ENCODE results near the gene CPSF7. TPM values are rescaled to one million over a fixed set of nuclear protein-coding genes. Genes with fewer than 3 reads are reported as not detected.
A peak's percentile ranks its signal among the peaks of the same experiment; 100 is the strongest.

The CPSF7 gene
- total and polyA plus RNA-seq, 5 donors = 26.0 to 49.2 (median 42.2) TPM

DNA sequence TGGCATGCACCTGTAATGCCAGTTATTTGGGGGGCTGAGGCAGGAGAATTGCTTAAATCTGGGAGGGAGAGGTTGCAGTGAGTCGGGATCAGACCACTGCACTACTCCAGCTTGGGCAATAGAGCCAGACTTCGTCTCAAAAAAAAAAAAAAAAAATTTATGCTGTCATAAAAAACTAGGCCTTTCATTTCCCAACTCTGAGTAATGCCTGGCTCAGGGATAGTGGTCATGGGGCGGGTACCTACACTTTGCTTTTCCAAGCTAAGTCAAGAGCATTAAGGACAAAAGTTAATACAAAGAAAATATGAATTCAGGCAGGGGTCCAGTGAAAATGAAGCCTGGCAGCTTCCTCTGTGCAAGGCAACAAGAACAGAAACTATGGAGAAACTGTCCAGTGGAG lies 16.3 kb downstream of the CPSF7 start:
- no peak for DNase-seq
- no peak for ATAC-seq
- Histone ChIP-seq H3K27me3 (ENCODE audit: control insufficient read depth, insufficient read depth) (no peaks in the 10 kb centered on the region), H3K4me1 (ENCODE audit: control insufficient read depth, insufficient read depth, low read length) (peaks cover 4% of the 10 kb centered on the region), H3K9me3 (ENCODE audit: control insufficient read depth, low read length) (no peaks in the 10 kb centered on the region), H3K4me3 (ENCODE audit: low read length) (no peak overlapping the region), H3K27ac (ENCODE audit: low read length) (no peak overlapping the region)
- 75% methylated on average over 3 of the region's 3 CpGs for WGBS
- intact Hi-C loops (cut with DNase I) = no loop called here

DNA sequence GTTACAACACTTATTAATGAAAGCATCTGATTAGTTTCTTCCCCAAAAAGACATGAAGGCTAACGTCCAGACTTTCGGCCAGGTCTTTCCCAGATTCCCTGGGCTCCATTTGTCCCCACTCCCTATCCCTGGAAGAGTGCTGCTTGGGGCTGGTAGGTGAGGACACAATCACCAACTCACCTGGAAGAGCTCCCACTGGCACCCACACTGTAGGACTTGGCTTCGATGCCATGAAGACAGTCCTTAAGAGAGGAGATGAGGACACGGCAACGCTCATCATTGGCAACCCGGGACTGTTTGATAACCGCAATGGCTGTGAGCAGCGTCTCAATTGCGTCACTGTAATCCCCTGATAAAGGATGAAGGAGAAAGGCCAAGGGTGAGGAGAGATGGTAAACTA lies 18.2 kb downstream of the CPSF7 start:
- DNase-seq (no peak), ATAC-seq (no peak)
- no peaks in the 10 kb centered on the region for H3K9me3 ChIP-seq (ENCODE audit: control insufficient read depth, low read length)
- H3K4me1 ChIP-seq (ENCODE audit: control insufficient read depth, insufficient read depth, low read length) = no peaks in the 10 kb centered on the region
- no peak overlapping the region for H3K27ac ChIP-seq (ENCODE audit: low read length)
- intact Hi-C loops (cut with DNase I) = no loop called here
- H3K4me3 ChIP-seq (ENCODE audit: low read length) = no peak overlapping the region
- 71% methylated on average over 9 of the region's 9 CpGs for WGBS
- H3K27me3 ChIP-seq (ENCODE audit: control insufficient read depth, insufficient read depth) = no peaks in the 10 kb centered on the region

DNA sequence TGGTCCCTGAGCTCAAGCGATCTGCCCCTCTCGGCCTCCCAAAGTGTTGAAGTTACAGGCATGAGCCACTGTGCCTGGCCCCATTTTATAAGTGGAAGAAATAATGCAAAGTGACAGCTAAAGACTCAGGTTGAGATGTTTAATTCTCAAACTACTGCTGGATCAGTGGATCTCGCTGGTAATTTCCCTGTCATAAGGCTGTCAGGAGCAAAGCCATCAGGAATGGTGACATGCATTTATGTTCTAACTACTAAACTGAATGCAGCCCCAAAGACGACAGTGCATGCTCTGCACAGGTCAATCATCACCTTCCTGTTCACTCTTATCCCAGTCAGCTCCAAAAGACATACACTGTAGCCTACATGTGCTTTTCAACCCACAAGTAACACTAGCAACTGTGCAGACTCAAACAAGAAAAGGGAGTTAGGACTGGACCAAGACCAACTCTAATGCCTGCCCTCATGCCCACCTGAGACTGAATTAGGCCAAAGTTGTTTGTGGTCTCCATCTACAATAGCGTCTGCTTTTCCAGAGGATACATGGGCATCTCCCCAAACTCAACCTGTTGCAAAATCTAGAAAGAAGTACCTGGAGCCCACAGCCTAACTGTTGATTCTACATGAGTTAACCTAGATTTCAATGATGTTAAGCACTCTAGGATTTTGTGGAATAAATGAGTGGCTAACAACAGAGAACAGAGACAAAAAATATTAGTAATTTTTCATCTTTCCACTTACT lies 22.6 kb downstream of the CPSF7 start:
- ATAC-seq (no peak), DNase-seq (no peak)
- H3K4me1 ChIP-seq (ENCODE audit: control insufficient read depth, insufficient read depth, low read length) = peaks cover 2% of the 10 kb centered on the region
- 93% methylated on average over 5 of the region's 5 CpGs for WGBS
- intact Hi-C loops (cut with DNase I) = no loop called here
- no peak overlapping the region for H3K27ac ChIP-seq (ENCODE audit: low read length)
- no peak overlapping the region for H3K4me3 ChIP-seq (ENCODE audit: low read length)
- no peaks in the 10 kb centered on the region for H3K9me3 ChIP-seq (ENCODE audit: control insufficient read depth, low read length)
- no peaks in the 10 kb centered on the region for H3K27me3 ChIP-seq (ENCODE audit: control insufficient read depth, insufficient read depth)

DNA sequence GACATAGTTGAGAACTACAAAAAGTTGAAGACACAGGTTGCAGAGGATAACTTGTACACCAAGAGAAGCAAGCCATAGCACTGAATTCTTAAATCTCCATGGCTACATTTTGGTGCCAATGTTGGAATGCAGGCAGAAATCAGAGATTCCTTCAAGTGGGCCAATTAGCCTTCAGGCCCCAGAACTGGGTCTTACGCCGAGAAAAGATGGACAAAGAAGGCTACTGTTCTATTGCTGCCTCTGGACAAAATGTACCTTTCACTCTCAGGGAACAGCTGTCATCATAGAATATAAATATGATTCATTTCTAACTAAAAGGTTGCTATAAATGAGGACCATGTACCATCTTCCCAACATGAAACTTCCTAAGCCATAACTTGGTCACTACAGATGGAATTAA lies 23.7 kb downstream of the CPSF7 start:
- intact Hi-C loops (cut with DNase I) = no loop called here

DNA sequence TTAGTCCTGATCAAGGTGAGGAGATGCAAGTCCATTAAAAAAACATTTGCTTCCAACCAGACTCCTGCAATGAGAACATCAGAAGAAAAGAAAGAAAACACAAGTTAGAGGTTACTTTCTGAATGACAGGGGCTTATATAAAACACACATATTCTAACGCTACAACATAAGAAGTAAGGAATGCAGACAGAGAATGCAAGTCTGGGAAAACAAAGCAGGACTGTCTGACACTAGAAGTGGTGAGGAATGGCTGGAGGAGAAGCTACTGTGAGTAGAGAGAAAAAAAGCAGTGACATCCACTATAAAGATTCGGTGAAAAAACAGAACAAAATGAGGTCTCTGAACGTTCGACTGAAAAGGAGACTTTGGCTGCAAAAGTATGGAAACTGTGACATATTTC lies 25.1 kb downstream of the CPSF7 start:
- intact Hi-C loops (cut with DNase I) = no loop called here
- Histone ChIP-seq H3K4me3 (ENCODE audit: low read length) (no peak overlapping the region), H3K27me3 (ENCODE audit: control insufficient read depth, insufficient read depth) (no peaks in the 10 kb centered on the region), H3K27ac (ENCODE audit: low read length) (peak overlapping the region; percentile 21), H3K9me3 (ENCODE audit: control insufficient read depth, low read length) (no peaks in the 10 kb centered on the region), H3K4me1 (ENCODE audit: control insufficient read depth, insufficient read depth, low read length) (peaks cover 2% of the 10 kb centered on the region)
- no peak for ATAC-seq
- 74% methylated on average over 4 of the region's 4 CpGs for WGBS
- no peak for DNase-seq

More for the DNA sequence above, 23.7 kb downstream of the CPSF7 start:
- DNase-seq (no peak), ATAC-seq (no peak)
- Histone ChIP-seq H3K27ac (ENCODE audit: low read length) (no peak overlapping the region), H3K9me3 (ENCODE audit: control insufficient read depth, low read length) (no peaks in the 10 kb centered on the region), H3K4me3 (ENCODE audit: low read length) (no peak overlapping the region), H3K4me1 (ENCODE audit: control insufficient read depth, insufficient read depth, low read length) (peaks cover 2% of the 10 kb centered on the region), H3K27me3 (ENCODE audit: control insufficient read depth, insufficient read depth) (no peaks in the 10 kb centered on the region)
- 96% methylated on average over 2 of the region's 2 CpGs for WGBS

DNA sequence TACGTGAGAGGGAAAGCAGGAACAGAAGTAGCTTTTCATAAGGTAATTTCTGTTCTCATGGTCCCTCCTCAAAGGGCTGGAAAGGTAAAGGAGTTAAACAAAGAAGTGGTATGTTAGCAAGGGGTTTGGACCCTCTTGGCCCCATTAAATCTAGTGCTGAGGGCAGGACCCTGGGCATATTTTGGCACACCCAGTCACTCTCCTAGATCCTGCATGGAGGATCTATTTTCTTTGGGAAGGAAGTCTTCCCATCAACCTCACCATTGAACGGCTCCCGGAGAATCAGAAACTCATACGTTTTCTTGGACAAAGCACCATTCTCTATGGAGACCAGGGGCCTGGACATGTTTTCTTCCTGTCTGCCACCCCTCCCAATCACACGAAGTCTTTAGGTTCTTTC lies 25.7 kb downstream of the CPSF7 start:
- Histone ChIP-seq H3K27ac (ENCODE audit: low read length) (peak overlapping the region; percentile 21), H3K4me3 (ENCODE audit: low read length) (no peak overlapping the region), H3K9me3 (ENCODE audit: control insufficient read depth, low read length) (no peaks in the 10 kb centered on the region), H3K27me3 (ENCODE audit: control insufficient read depth, insufficient read depth) (no peaks in the 10 kb centered on the region), H3K4me1 (ENCODE audit: control insufficient read depth, insufficient read depth, low read length) (peaks cover 2% of the 10 kb centered on the region)
- intact Hi-C loops (cut with DNase I) = no loop called here
- WGBS = 56% methylated on average over 5 of the region's 5 CpGs
- DNase-seq (no peak), ATAC-seq (no peak)

DNA sequence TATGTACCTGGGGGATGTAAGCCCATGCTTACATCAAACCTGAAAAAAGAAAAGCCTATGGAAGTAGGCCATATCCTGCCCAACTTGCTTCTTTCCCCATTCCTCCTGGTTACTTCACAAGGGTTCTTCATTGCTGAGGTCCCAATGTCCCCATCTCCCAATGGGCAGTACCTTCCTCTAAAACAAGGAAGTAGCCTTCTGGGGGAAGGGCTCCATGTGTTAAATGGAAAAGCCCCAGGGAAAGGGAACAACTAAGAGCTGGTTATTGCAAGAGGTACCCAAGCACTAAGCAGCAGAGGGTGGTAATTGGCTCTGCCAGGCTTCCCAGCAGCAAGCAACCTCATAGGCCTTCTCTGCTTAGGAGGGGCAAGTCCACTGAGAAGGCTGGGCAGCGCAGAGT lies 26.1 kb downstream of the CPSF7 start:
- Histone ChIP-seq H3K27me3 (ENCODE audit: control insufficient read depth, insufficient read depth) (no peaks in the 10 kb centered on the region), H3K4me1 (ENCODE audit: control insufficient read depth, insufficient read depth, low read length) (peaks cover 2% of the 10 kb centered on the region), H3K9me3 (ENCODE audit: control insufficient read depth, low read length) (no peaks in the 10 kb centered on the region), H3K27ac (ENCODE audit: low read length) (no peak overlapping the region), H3K4me3 (ENCODE audit: low read length) (no peak overlapping the region)
- ATAC-seq (no peak), DNase-seq (no peak)
- WGBS = 98% methylated on average over 1 of the region's 1 CpG
- intact Hi-C loops (cut with DNase I) = no loop called here

DNA sequence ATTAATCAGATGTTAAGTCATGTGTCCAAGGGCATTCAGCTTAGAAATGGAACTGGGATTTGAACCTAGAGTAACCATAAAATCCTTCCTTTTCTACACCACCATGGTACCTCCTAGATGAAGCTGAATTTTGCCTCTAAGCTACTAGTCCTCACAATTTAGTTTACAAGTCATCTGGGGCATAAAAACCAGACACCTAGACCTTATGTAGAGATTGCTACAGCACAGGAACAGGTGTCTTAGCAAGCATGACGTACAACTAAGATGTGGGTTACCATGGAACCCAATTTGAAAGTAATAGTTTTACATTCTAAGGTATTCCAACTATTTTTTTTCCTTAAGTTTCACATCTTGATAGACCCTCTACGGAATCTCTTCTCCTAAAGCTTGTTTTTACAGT lies 28.2 kb downstream of the CPSF7 start:
- H3K9me3 ChIP-seq (ENCODE audit: control insufficient read depth, low read length) = no peaks in the 10 kb centered on the region
- ATAC-seq = no peak
- WGBS = 91% methylated on average over 2 of the region's 2 CpGs
- no peak overlapping the region for H3K4me3 ChIP-seq (ENCODE audit: low read length)
- no peak for DNase-seq
- H3K27me3 ChIP-seq (ENCODE audit: control insufficient read depth, insufficient read depth) = no peaks in the 10 kb centered on the region
- H3K27ac ChIP-seq (ENCODE audit: low read length) = no peak overlapping the region
- intact Hi-C loops (cut with DNase I) = no loop called here
- peaks cover 2% of the 10 kb centered on the region for H3K4me1 ChIP-seq (ENCODE audit: control insufficient read depth, insufficient read depth, low read length)

DNA sequence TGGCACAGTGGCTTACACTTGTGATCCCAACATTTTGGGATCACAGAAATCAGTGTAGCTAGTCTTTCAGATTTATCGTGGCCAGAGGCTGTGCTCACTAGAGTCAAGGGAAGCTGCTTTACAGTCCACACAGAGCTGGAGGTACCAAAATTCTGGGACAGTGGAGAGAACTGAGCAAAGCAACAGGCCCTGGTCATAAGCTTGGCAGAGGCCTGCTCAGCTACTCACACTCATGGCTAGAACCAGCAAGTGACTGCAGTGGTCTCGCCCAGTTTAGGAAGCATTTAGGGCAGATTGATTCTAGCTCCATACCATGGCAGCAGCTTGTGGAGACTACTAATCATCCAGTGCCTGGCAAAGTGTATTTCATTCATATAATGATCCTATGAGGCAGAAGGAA lies 28.6 kb downstream of the CPSF7 start:
- peak in 1 of 2 donors; percentile 18 for ATAC-seq
- Histone ChIP-seq H3K27me3 (ENCODE audit: control insufficient read depth, insufficient read depth) (no peaks in the 10 kb centered on the region), H3K27ac (ENCODE audit: low read length) (no peak overlapping the region), H3K4me1 (ENCODE audit: control insufficient read depth, insufficient read depth, low read length) (peaks cover 2% of the 10 kb centered on the region), H3K4me3 (ENCODE audit: low read length) (no peak overlapping the region), H3K9me3 (ENCODE audit: control insufficient read depth, low read length) (no peaks in the 10 kb centered on the region)
- no peak for DNase-seq
- intact Hi-C loops (cut with DNase I) = no loop called here
- WGBS = 90% methylated on average over 2 of the region's 2 CpGs

DNA sequence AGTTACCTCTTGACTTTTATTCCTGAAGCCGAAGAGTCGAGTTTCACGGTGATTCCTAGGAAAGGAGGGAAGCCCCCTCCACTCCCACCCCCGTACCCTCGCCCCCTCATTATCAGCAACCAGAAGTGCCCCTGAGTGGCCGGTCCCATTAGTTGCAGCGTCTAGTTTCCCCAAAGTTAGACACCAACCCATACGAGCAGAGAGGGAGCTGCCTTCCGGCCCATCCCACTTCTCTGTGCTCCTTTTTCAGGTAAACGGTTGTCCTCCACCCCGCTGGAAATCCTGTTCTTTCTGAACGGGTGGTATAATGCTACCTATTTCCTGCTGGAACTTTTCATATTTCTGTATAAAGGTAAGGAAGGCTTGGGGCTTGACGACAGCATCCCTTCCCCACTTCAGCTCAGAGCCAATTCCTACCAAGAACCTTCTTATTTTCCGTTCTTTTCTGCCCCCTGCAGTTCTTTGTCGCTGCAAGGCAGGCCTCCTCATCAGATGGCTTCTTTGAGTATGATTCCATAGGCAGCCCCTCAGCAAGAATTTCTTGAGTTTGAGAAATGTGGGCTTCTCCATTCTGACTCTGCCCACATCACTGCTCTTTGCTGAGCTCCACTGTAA lies 36.7 kb downstream of the CPSF7 start:
- H3K4me1 ChIP-seq (ENCODE audit: control insufficient read depth, insufficient read depth, low read length) = no peaks in the 10 kb centered on the region
- peak overlapping the region; percentile 78 for H3K4me3 ChIP-seq (ENCODE audit: low read length)
- H3K27me3 ChIP-seq (ENCODE audit: control insufficient read depth, insufficient read depth) = no peaks in the 10 kb centered on the region
- no peak overlapping the region for H3K27ac ChIP-seq (ENCODE audit: low read length)
- 2% methylated on average over 15 of the region's 15 CpGs for WGBS
- intact Hi-C loops (cut with DNase I) = no loop called here
- ATAC-seq (peak; percentile 13 to 21), DNase-seq (no peak)
- no peaks in the 10 kb centered on the region for H3K9me3 ChIP-seq (ENCODE audit: control insufficient read depth, low read length)

DNA sequence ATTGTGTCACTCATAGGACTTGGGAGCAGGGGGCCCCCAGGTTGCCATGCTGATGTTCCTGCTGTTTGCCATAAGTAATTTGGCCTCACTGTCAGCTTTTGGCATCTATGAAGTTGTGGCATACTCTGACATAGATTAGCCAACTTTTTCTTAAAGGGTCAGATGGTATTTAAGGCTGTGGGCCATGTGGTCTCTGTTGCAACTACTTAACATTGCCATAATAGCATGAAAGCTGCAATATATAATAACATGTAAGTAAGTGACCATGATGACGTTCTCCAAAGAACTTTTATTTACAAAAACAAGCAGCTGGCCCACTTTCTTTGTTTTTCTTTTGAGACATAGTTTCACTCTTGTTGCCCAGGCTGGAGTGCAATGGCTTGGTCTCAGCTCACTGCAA lies 39.6 kb downstream of the CPSF7 start:
- Histone ChIP-seq H3K27me3 (ENCODE audit: control insufficient read depth, insufficient read depth) (no peaks in the 10 kb centered on the region), H3K27ac (ENCODE audit: low read length) (no peak overlapping the region), H3K4me3 (ENCODE audit: low read length) (no peak overlapping the region), H3K4me1 (ENCODE audit: control insufficient read depth, insufficient read depth, low read length) (no peaks in the 10 kb centered on the region), H3K9me3 (ENCODE audit: control insufficient read depth, low read length) (no peaks in the 10 kb centered on the region)
- intact Hi-C loops (cut with DNase I) = no loop called here
- DNase-seq = no peak
- 75% methylated on average over 1 of the region's 1 CpG for WGBS
- ATAC-seq = no peak

Measured in right cardiac atrium (tissue), 5 donors.